ENCODE results near the gene GH1.
"Not testable (repeated sequence)": the region's sequence is repeated elsewhere in the genome, so short reads cannot be mapped to it uniquely, and the experiment has no call there.

GH1 gene

GRCh38 chr17:63901971-63902370 is 16.7 kb downstream of the GH1 start:
- H3K36me3 ChIP-seq (ENCODE audit: control insufficient read depth in 1 of 2, insufficient read depth in 2 of 2, low read length in 2 of 2); H3K4me3 ChIP-seq (ENCODE audit: low read depth in 1 of 2, low read length in 2 of 2); H3K27ac ChIP-seq (ENCODE audit: low read depth, low read length); H3K27me3 ChIP-seq (ENCODE audit: control insufficient read depth in 1 of 2, insufficient read depth in 2 of 2, low read length in 2 of 2); H3K9ac ChIP-seq (ENCODE audit: low read depth in 1 of 2, low read length in 2 of 2); H3K9me3 ChIP-seq (ENCODE audit: control insufficient read depth in 1 of 2, low read length in 2 of 2); H3K4me1 ChIP-seq (ENCODE audit: control insufficient read depth in 1 of 2, insufficient read depth in 2 of 2, low read length in 2 of 2): not testable (repeated sequence)

GRCh38 chr17:63898899-63899798 is 19.5 kb downstream of the GH1 start:
- H3K9me3 ChIP-seq (ENCODE audit: control insufficient read depth in 1 of 2, low read length in 2 of 2); H3K9ac ChIP-seq (ENCODE audit: low read depth in 1 of 2, low read length in 2 of 2); H3K27ac ChIP-seq (ENCODE audit: low read depth, low read length); H3K27me3 ChIP-seq (ENCODE audit: control insufficient read depth in 1 of 2, insufficient read depth in 2 of 2, low read length in 2 of 2); H3K36me3 ChIP-seq (ENCODE audit: control insufficient read depth in 1 of 2, insufficient read depth in 2 of 2, low read length in 2 of 2); H3K4me3 ChIP-seq (ENCODE audit: low read depth in 1 of 2, low read length in 2 of 2); H3K4me1 ChIP-seq (ENCODE audit: control insufficient read depth in 1 of 2, insufficient read depth in 2 of 2, low read length in 2 of 2): not testable (repeated sequence)

GRCh38 chr17:63896524-63897354 is 21.9 kb downstream of the GH1 start, which contains the start of gene CSH1:
TSS of gene CSH1 (minus strand) at chr17:63896574. CDS start at chr17:63896511, 63 bp downstream.
- H3K9ac ChIP-seq (ENCODE audit: low read depth in 1 of 2, low read length in 2 of 2); H3K27me3 ChIP-seq (ENCODE audit: control insufficient read depth in 1 of 2, insufficient read depth in 2 of 2, low read length in 2 of 2); H3K36me3 ChIP-seq (ENCODE audit: control insufficient read depth in 1 of 2, insufficient read depth in 2 of 2, low read length in 2 of 2): not testable (repeated sequence)

GRCh38 chr17:63894821-63895220 is 23.8 kb downstream of the GH1 start:
- H3K27me3 ChIP-seq (ENCODE audit: control insufficient read depth in 1 of 2, insufficient read depth in 2 of 2, low read length in 2 of 2); H3K27ac ChIP-seq (ENCODE audit: low read depth, low read length); H3K4me3 ChIP-seq (ENCODE audit: low read depth in 1 of 2, low read length in 2 of 2); H3K4me1 ChIP-seq (ENCODE audit: control insufficient read depth in 1 of 2, insufficient read depth in 2 of 2, low read length in 2 of 2); H3K9ac ChIP-seq (ENCODE audit: low read depth in 1 of 2, low read length in 2 of 2); H3K9me3 ChIP-seq (ENCODE audit: control insufficient read depth in 1 of 2, low read length in 2 of 2); H3K36me3 ChIP-seq (ENCODE audit: control insufficient read depth in 1 of 2, insufficient read depth in 2 of 2, low read length in 2 of 2): not testable (repeated sequence)

More at GRCh38 chr17:63896524-63897354, 21.9 kb downstream of the GH1 start, which contains the start of gene CSH1:
- not testable (repeated sequence) for H3K27ac ChIP-seq (ENCODE audit: low read depth, low read length); H3K9me3 ChIP-seq (ENCODE audit: control insufficient read depth in 1 of 2, low read length in 2 of 2); H3K4me3 ChIP-seq (ENCODE audit: low read depth in 1 of 2, low read length in 2 of 2); H3K4me1 ChIP-seq (ENCODE audit: control insufficient read depth in 1 of 2, insufficient read depth in 2 of 2, low read length in 2 of 2)

- not testable (repeated sequence) for H3K9ac ChIP-seq (ENCODE audit: low read depth in 1 of 2, low read length in 2 of 2); H3K27ac ChIP-seq (ENCODE audit: low read depth, low read length); H3K27me3 ChIP-seq (ENCODE audit: control insufficient read depth in 1 of 2, insufficient read depth in 2 of 2, low read length in 2 of 2); H3K4me1 ChIP-seq (ENCODE audit: control insufficient read depth in 1 of 2, insufficient read depth in 2 of 2, low read length in 2 of 2); H3K36me3 ChIP-seq (ENCODE audit: control insufficient read depth in 1 of 2, insufficient read depth in 2 of 2, low read length in 2 of 2); H3K9me3 ChIP-seq (ENCODE audit: control insufficient read depth in 1 of 2, low read length in 2 of 2); H3K4me3 ChIP-seq (ENCODE audit: low read depth in 1 of 2, low read length in 2 of 2)
These were observed 24.6 kb downstream of the GH1 start for GRCh38 chr17:63894021-63894420.

- not testable (repeated sequence) for H3K27ac ChIP-seq (ENCODE audit: low read depth, low read length); H3K27me3 ChIP-seq (ENCODE audit: control insufficient read depth in 1 of 2, insufficient read depth in 2 of 2, low read length in 2 of 2); H3K4me1 ChIP-seq (ENCODE audit: control insufficient read depth in 1 of 2, insufficient read depth in 2 of 2, low read length in 2 of 2); H3K9ac ChIP-seq (ENCODE audit: low read depth in 1 of 2, low read length in 2 of 2); H3K9me3 ChIP-seq (ENCODE audit: control insufficient read depth in 1 of 2, low read length in 2 of 2); H3K36me3 ChIP-seq (ENCODE audit: control insufficient read depth in 1 of 2, insufficient read depth in 2 of 2, low read length in 2 of 2); H3K4me3 ChIP-seq (ENCODE audit: low read depth in 1 of 2, low read length in 2 of 2)
These were observed 26.2 kb downstream of the GH1 start for GRCh38 chr17:63892316-63893037.

GRCh38 chr17:63889026-63889848 is 29.4 kb downstream of the GH1 start:
- H3K9me3 ChIP-seq (ENCODE audit: control insufficient read depth in 1 of 2, low read length in 2 of 2); H3K4me1 ChIP-seq (ENCODE audit: control insufficient read depth in 1 of 2, insufficient read depth in 2 of 2, low read length in 2 of 2); H3K27ac ChIP-seq (ENCODE audit: low read depth, low read length); H3K27me3 ChIP-seq (ENCODE audit: control insufficient read depth in 1 of 2, insufficient read depth in 2 of 2, low read length in 2 of 2); H3K4me3 ChIP-seq (ENCODE audit: low read depth in 1 of 2, low read length in 2 of 2); H3K36me3 ChIP-seq (ENCODE audit: control insufficient read depth in 1 of 2, insufficient read depth in 2 of 2, low read length in 2 of 2); H3K9ac ChIP-seq (ENCODE audit: low read depth in 1 of 2, low read length in 2 of 2): not testable (repeated sequence)

- H3K9me3 ChIP-seq (ENCODE audit: control insufficient read depth in 1 of 2, low read length in 2 of 2); H3K36me3 ChIP-seq (ENCODE audit: control insufficient read depth in 1 of 2, insufficient read depth in 2 of 2, low read length in 2 of 2); H3K27ac ChIP-seq (ENCODE audit: low read depth, low read length); H3K27me3 ChIP-seq (ENCODE audit: control insufficient read depth in 1 of 2, insufficient read depth in 2 of 2, low read length in 2 of 2); H3K4me1 ChIP-seq (ENCODE audit: control insufficient read depth in 1 of 2, insufficient read depth in 2 of 2, low read length in 2 of 2); H3K9ac ChIP-seq (ENCODE audit: low read depth in 1 of 2, low read length in 2 of 2); H3K4me3 ChIP-seq (ENCODE audit: low read depth in 1 of 2, low read length in 2 of 2): not testable (repeated sequence)
These were observed 33.5 kb downstream of the GH1 start for GRCh38 chr17:63885119-63885518.

GRCh38 chr17:63882626-63883126 is 36.0 kb downstream of the GH1 start:
- not testable (repeated sequence) for H3K27ac ChIP-seq (ENCODE audit: low read depth, low read length); H3K9me3 ChIP-seq (ENCODE audit: control insufficient read depth in 1 of 2, low read length in 2 of 2); H3K36me3 ChIP-seq (ENCODE audit: control insufficient read depth in 1 of 2, insufficient read depth in 2 of 2, low read length in 2 of 2); H3K4me1 ChIP-seq (ENCODE audit: control insufficient read depth in 1 of 2, insufficient read depth in 2 of 2, low read length in 2 of 2); H3K9ac ChIP-seq (ENCODE audit: low read depth in 1 of 2, low read length in 2 of 2); H3K27me3 ChIP-seq (ENCODE audit: control insufficient read depth in 1 of 2, insufficient read depth in 2 of 2, low read length in 2 of 2); H3K4me3 ChIP-seq (ENCODE audit: low read depth in 1 of 2, low read length in 2 of 2)

Data from duodenal mucosa (tissue), 2 donors.